ENCODE data around the gene CRYBG1.
"Not testable (repeated sequence)": the region's sequence is repeated elsewhere in the genome, so short reads cannot be mapped to it uniquely, and the experiment has no call there.

Gene CRYBG1

DNA sequence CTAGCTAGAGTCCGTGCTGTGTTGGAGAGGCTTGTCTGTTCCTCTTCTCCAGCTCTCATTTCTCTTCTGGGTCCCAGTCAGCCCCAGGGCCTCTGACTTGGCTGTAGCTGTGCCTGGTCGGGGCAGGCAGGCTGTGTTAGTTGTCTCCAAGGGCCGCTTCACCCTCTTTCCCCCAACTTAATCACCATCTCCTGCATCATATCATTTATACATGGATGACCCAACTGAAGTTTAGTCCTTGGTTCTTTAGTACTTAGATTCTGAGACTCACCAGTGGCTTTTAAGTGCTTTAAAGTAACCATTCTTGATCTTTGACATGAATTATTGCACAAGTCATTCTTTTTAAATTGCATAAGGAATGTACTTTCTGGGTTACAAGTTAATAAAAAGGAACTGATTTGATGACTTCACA lies 141.4 kb downstream of the CRYBG1 start:
- DNase-seq (ENCODE audit: low spot score), result no peak

DNA sequence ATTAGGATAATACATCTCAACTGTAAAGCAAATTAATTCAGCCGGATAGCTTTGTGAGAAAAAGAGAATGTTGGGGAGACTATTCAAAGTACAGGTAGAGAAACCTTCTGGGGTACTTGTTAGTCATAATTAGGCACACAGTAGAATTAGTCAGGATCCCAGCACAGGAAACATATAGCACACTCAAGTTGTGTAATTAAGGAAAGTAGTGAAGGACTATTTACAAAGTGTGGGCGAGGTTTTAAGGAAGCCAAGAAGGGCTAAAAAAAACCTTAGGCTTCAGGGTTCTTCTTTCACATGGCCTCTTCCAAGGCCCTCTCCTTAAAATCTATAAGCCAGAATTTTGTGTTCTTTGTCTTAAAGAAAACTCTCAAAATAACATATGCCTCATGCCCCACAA lies 142.0 kb downstream of the CRYBG1 start:
- DNase-seq (ENCODE audit: low spot score), result no peak

GRCh38 chr6:106508277-106508676 lies 147.8 kb downstream of the CRYBG1 start:
- DNase-seq (ENCODE audit: low spot score), result no peak

GRCh38 chr6:106508834-106509233 lies 148.3 kb downstream of the CRYBG1 start:
- no peak for DNase-seq (ENCODE audit: low spot score)

- no peak for DNase-seq (ENCODE audit: low spot score)
These were observed 149.0 kb downstream of the CRYBG1 start for GRCh38 chr6:106509420-106510089.

- DNase-seq (ENCODE audit: low spot score), result no peak
These were observed 149.8 kb downstream of the CRYBG1 start for GRCh38 chr6:106510090-106510970.

GRCh38 chr6:106511288-106512047 lies 151.0 kb downstream of the CRYBG1 start:
- no peak for DNase-seq (ENCODE audit: low spot score)

DNA sequence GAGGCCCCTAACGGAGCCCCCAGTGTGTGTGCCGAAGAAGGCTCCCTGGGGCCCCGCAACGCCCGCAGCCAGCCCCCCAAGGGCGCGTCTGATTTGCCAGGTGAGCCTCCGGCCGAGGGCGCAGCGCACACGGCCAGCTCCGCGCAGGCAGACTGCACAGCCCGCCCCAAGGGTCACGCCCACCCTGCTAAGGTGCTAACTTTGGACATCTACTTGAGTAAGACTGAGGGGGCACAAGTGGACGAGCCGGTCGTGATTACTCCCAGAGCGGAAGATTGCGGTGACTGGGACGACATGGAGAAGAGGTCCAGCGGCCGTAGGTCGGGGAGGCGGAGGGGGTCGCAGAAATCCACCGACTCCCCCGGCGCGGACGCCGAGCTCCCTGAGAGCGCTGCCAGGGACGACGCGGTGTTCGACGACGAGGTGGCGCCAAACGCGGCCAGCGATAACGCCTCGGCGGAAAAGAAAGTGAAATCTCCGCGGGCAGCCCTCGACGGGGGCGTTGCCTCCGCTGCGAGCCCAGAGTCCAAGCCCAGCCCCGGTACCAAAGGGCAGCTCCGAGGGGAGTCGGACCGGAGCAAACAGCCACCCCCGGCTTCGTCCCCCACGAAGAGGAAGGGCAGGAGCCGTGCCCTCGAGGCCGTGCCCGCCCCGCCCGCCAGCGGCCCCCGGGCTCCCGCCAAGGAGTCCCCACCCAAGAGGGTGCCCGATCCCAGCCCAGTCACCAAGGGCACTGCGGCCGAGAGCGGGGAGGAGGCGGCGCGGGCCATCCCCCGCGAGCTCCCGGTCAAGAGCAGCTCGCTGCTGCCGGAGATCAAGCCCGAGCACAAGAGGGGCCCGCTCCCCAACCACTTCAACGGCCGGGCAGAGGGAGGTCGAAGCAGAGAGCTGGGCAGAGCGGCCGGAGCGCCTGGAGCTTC lies 151.8 kb downstream of the CRYBG1 start:
- no peak for DNase-seq (ENCODE audit: low spot score)

DNA sequence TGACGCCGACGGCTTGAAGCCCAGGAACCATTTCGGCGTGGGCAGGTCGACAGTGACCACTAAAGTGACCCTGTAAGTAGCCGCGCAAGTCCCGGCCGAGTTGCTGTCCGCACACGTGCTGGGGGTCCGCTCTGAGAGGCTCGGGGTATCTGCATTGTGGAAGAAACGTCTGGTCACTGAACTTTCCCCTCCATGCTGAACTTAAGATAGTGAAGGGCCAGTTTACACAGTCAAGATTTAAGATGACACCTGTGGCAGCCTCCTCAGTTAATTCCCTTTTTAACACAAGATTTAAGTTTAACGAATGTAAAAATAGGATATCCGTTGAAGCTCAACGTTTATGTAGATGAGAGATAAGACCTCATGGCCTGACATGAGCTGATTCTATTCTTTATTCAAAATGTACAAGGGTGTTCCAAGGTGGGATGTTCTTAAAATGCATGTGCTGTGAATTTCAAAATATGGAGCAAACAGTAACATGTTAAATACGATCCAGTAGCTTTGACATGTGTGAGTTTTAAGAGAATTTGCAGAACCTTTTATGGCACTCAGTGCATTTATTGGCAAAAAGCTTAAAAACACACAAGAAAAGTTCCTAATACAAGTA lies 152.6 kb downstream of the CRYBG1 start:
- DNase-seq (ENCODE audit: low spot score), result no peak

DNA sequence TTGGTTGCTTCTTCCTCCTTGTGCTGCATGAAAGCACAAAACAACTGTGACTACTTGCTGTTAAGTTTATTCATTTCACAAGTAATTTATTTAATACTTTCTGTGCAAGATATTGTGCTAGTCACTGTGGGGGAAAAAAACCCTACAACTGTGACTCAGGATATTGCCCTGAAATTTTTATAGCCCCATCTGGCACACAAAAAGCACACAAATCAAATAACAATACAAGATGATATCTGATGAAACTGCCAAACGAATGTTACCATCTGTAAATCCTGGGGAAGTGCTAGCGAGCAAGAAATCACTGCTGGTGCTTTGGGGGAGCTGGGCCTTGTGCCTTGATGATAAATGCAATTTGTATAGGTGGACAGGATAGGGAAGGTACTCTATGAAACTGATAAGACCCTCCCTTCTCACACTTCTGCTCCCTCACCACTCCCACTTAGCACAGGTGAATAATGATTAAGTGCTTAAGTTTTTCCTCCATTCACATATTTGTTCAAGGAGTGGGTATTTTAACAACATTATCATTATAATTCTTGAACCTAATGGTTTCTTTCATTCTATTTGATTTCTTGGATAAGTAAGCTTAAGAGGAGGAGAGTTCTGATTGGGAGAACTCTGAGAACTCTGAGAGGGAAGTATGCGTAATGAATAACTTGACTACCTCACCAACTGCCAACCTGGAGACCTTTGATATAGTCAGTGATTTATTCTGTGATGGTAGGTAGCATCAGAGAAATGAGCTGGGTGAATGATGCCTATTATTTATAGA lies 153.5 kb downstream of the CRYBG1 start:
- no peak for DNase-seq (ENCODE audit: low spot score)

- no peak for DNase-seq (ENCODE audit: low spot score)
These were observed 154.0 kb downstream of the CRYBG1 start for GRCh38 chr6:106514583-106514885.

DNA sequence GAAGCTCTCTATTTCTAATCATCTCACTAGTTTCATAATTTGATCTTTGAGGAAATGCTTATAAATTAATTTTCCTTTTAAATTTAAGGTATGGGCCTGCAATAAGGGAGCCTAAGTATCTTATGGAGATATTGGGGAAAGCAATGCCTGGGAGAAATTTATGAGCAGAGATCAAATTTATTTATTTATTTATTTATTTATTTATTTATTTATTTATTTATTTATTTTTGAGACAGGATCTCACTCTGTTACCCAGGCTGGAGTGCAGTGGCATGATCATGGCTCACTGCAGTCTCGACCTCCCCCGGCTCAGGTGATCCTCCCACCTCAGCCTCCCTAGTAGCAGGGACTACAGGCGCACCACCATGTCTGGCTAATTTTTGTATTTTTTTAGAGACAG lies 155.1 kb downstream of the CRYBG1 start:
- DNase-seq (ENCODE audit: low spot score), result not testable (repeated sequence)

DNA sequence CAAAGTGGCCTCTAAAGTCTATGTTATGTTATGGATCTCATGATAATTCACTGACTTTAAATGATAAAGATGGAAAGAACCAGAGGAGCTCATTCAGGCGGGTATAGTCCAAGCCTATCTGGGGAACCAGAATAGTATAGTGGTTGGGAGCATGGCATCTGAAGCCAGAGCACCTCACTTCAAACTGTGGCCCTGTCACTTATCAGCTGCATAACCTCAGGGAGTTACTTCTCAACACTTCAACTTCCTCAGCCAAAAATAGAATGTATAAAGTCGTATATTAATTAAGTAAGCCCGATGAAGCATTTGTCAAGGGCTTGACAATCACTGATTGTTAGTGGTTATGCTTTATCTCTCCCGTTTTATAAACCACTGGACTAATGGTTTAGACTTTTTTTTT lies 156.1 kb downstream of the CRYBG1 start:
- DNase-seq (ENCODE audit: low spot score), result no peak

- no peak for DNase-seq (ENCODE audit: low spot score)
These were observed 157.2 kb downstream of the CRYBG1 start for GRCh38 chr6:106517706-106518105.

GRCh38 chr6:106518748-106519147 lies 158.2 kb downstream of the CRYBG1 start:
- DNase-seq (ENCODE audit: low spot score), result no peak

- no peak for DNase-seq (ENCODE audit: low spot score)
These were observed 159.2 kb downstream of the CRYBG1 start for GRCh38 chr6:106519460-106520394.

- DNase-seq (ENCODE audit: low spot score), result no peak
These were observed 160.3 kb downstream of the CRYBG1 start for GRCh38 chr6:106520711-106521401.

- DNase-seq (ENCODE audit: low spot score), result no peak
These were observed 162.2 kb downstream of the CRYBG1 start for GRCh38 chr6:106522562-106523250.

All from cerebellar cortex (tissue), 1 donor.